GM23248 (cell line): ENCODE data around the gene SENP1.

ENCODE experiments used
- EZH2 ChIP-seq: fragments of 200-600 bp; sonication (generic); IDR thresholded peaks from 2 replicates; pipeline ENCODE4 v1.6.1; 2018; ENCODE audit warnings: antibody characterized with exemption, mild to moderate bottlenecking; ENCODE audit not compliant: insufficient read depth, poor library complexity, severe bottlenecking
- EZH2phosphoT487 ChIP-seq: fragments of 200-600 bp; sonication (generic); IDR thresholded peaks from 2 replicates; pipeline ENCODE4 v1.6.1; 2018; ENCODE audit warnings: antibody characterized with exemption, moderate library complexity, mild to moderate bottlenecking, low read depth; ENCODE audit not compliant: insufficient read depth

GRCh38 chr12:48024735-48025134 is 81.1 kb downstream of the SENP1 start:
- TF ChIP-seq EZH2phosphoT487 (no peak), EZH2 (no peak)
